Measurements from ENCODE around the gene CKB.
A peak's percentile ranks its signal among the peaks of the same experiment; 100 is the strongest.
"Not testable (repeated sequence)": the region's sequence is repeated elsewhere in the genome, so short reads cannot be mapped to it uniquely, and the experiment has no call there.

CKB gene

DNA sequence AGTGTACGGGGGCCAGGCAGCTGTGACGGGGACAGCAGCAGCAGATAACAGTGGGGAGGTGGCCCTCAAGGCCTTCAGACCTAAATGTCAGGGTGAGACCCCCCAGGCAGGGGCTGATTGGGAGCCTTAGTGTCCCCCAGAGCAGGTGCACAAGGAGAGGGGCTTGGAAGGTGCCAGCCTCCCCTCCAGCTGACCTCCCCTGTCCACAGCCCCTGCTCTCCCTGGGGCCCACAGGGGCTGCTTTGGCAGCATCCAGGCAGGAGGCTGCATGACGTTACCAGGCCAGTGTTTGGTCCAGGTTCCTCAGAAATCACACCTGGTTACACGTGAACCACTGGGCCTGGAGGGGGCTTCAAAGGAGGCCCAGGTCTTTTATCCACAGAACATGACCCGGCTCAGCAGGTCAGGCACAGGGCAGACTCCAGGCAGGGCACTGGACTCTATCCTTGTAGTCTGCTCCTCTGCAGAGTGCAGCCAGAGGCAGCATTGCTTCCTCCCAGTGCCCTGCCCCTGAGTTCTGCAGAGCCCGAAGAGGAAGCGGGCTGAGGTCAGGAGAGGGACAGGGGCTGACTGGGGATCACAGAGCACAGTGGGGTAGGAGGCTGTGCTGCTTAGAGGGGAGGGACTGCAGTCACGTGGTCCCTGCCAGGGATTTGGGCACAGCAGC is 3.8 kb upstream of the CKB start:
- DNase-seq, result peak; percentile 32 to 47

DNA sequence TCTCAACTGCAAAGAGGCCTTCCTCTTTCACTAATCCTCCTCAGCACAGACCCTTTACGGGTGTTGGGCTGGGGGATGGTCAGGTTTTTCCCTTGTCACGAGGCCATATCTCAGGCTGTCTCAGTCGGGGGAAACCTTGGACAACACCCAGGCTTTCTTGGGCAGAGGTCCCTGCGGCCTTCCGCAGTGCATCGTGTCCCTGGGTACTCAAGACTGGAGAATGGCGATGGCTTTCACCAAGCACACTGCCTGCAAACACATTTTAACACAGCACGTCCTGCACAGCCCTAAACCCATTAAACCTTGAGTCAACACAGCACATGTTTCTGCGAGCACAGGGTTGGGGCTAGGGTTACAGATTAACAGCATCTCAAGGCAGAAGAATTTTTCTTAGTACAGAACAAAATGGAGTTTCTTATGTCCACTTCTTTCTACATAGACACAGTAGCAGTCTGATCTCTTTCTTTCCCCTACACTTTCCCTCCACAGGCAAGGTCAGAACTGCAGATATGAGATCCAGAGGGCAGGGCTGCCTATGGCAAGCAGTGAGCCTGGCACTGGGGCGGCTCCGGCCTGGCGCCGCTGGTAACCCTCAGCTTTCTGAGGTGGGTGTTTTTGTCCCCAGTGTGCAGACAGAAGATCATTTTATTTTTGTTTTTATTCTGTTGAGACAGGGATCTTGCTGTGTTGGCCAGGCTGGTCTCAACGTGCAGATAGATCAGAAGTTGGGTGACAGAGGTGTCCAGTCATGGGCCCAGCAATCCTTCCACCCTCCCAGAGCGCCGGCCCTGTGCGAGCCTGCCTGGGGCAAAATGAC is 3.0 kb upstream of the CKB start:
- DNase-seq, result not testable (repeated sequence)

DNA sequence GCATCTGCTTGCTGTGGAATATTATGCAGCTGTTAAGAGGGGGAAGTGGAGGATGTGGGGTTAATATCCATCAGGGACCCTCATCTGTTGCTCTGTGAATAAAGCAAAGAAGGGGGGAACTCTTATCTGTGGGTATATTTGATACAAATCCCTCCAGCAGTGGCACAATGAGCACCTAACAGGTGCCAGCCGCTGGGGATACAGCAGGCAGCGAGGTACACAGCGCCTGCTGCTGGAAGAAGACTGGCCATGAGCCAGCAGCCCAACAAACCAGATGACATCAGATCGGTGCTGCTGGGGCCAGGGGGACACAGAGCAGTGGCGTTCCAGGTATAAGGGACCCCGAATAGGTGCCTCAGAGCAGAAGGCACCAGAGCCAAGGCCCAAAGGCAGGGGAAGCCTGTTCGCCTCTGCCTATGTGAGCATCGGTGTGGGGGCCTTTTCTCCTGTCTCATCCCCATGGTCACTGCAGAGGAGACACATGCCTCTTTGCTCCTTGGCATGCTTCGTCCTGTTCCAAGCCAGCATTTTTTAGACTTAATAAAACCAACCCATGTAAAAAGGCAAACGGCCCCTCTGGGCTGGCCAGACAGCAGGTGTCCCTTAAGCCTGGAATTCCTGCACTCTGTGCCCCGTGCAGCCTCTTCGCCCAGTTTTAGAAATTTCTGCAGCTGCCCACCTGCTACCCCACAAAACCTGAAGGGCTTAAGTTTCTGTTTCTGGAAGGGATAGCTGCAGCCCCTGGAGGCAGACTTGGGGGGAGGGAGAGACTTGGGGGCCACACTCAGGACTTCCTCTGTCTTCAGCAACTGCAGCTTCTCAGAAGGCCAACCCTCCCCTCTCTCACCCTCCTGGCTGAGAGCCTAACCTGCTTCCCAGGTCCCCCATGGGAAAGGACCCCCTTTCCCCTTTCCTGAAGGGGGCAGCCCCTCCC is 1.6 kb upstream of the CKB start:
- DNase-seq, result no peak

- no peak for DNase-seq
Observed at GRCh38 chr14:103523575-103523954, 935 bp upstream of the CKB start.

DNA sequence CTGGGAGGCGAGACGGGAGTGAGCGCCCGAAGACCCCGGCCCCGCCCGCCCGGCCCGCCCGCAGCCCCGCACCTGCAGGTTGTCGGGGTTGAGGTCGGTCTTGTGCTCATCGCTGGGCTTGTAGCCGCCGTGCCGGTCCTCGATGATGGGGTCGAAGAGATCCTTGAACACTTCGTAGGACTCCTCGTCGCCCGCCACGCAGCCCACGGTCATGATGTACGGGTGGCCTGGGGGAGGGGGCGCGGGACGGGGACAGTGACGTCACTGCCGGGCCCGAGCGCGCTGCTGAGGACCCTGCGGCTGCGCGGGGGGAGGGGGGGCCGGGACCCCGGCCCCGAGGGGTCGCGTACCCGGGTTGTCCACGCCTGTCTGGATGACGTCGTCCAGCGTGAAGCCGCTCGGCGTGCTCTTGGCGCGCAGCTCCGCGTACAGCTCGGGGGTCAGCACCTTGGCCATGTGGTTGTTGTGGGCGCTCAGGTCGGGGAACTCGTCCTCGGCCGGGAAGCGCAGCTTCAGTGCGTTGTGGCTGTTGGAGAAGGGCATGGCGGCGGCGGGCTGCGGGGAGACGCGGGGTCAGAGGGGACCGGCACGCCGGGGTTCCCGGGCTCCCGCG is 573 bp downstream of the CKB start:
- no peak for DNase-seq

- no peak for DNase-seq
Observed at GRCh38 chr14:103521438-103521950, 1.1 kb downstream of the CKB start.

- DNase-seq, result peak; percentile 64 to 93
Observed at GRCh38 chr14:103520657-103521437, 1.8 kb downstream of the CKB start.

DNA sequence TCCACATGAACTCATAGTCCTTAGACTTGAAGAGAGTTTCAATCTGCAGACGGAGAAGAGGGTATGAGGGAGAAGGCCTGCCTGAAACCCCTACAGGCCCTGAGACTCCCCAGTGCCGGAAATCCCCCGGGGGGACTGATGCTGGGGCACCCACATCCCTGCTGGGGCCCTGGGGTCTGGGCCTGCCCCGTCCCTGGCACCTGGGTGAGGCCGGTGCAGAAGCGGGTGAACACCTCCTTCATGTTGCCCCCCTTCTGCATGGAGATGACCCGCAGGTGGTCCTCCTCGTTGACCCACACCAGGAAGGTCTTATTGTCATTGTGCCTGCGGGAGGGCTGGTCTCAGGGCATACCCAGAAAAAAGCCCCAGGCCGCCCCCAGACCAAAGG is 2.4 kb downstream of the CKB start:
- no peak for DNase-seq

- DNase-seq, result no peak
Observed at GRCh38 chr14:103519837-103520212, 2.8 kb downstream of the CKB start.

GRCh38 chr14:103519043-103519836 is 3.4 kb downstream of the CKB start:
- DNase-seq, result no peak

DNA sequence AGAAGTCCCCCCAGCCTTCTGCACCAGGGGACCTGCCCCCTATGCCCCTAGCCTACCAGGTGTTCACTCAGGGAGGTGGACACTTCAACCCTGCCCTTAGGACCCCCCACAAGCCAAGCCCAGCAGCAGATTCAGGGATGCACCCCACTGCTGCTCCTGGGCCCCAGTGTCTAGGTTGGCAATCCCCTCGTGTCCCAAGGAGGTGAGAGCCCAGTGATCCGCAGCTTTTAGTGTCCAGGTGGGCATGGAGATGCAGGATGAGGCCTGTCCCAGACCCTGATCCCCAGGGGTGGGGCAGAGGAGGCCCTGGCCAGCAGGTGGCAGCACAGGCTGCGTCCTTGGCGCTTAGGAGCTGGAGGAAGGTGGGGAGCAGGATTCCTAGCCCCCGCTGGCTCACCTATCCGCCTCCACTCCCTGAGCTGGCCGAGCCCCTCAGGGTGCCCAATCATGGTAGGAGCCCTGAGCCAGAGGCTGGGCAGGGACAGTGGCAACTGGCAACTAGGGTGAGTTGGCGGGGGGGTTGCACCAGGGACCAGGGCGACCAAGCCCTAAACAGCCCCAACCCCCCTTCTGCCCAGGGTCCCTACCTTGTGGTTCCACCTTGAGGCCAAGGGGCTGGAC is 4.1 kb downstream of the CKB start:
- peak in 1 of 2 donors; percentile 60 for DNase-seq

- DNase-seq, result no peak
Observed at GRCh38 chr14:103517721-103518421, 4.8 kb downstream of the CKB start.

DNA sequence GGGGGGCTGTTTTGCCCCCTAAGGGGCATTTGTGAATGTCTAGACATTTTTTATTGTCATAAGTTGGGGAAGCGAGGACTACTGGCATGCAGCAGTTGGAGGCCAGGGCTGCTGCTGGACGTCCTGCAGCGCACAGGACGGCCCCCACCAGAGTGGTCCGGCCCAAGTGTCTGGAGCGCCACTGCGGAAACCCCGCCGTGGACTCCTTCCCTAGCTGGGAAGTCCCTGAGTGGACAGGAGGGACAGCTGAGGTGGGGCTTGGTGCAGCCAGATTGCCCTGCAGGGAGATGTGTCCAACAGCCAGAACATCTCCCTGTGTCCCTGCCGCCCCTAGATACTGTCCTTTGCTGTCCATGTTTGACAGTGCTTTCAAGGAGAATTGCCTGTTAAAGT is 5.5 kb downstream of the CKB start:
- no peak for DNase-seq

DNA sequence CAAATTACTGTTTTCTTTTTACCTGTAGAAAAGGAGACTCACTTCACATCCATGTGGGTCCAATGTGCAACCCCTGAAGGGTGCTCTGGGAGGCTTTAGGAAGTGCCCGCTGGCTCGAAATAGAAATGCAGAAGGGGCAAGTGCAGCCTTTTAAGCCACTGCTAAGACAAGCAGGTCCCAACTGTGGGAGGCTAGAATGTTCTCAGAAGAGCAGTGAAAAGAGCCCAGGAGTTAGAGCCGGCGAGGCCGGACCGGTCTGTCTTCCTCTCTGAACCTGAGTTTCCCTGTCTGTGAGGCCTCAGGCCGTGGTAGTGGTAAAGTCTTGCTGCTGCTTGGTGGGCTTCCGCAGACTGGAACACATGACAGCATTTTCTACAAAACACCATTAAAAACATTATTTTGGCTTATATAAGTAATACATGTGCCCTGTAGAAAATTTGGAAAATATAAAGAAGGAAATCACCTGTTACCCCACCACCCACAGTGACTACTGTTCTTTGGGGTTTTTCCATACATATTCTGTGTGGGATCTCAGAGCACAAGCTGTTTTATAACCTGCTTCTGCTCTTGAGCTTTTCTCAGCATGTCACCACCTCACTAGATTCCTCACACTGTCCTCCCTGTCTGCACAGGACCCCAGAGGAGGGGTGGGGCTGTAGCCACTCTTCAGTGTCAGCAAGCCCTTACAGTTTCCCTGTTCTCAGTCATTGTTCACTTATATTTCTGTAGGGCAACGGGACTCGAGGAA is 6.0 kb downstream of the CKB start:
- DNase-seq, result peak in 1 of 2 donors; percentile 44

- no peak for DNase-seq
Observed at GRCh38 chr14:103514596-103515421, 7.8 kb downstream of the CKB start.

GRCh38 chr14:103512701-103513611 is 9.7 kb downstream of the CKB start:
- DNase-seq, result peak; percentile 47 to 84

GRCh38 chr14:103512180-103512579 is 10.4 kb downstream of the CKB start:
- DNase-seq, result not testable (repeated sequence)

Data from inflammatory macrophage treated with lipopolysaccharide for 1 hour (primary cell).